ENCODE measurements around the gene SAFB2.

Gene SAFB2

GRCh38 chr19:5595745-5596144, 26.8 kb downstream of the SAFB2 start:
- no peak for DNase-seq (ENCODE audit: insufficient read length, low spot score)
- no peak for TF ChIP-seq CTCF (IDR thresholded peaks at IDR 0.05; ENCODE audit: insufficient read depth, missing control alignments)
- FAIRE-seq: no peak

GRCh38 chr19:5595129-5595528, 27.4 kb downstream of the SAFB2 start:
- no peak for DNase-seq (ENCODE audit: insufficient read length, low spot score)
- TF ChIP-seq CTCF (IDR thresholded peaks at IDR 0.05; ENCODE audit: insufficient read depth, missing control alignments): no peak
- FAIRE-seq: no peak

GRCh38 chr19:5594521-5594950, 28.0 kb downstream of the SAFB2 start:
- no peak for FAIRE-seq
- no peak for DNase-seq (ENCODE audit: insufficient read length, low spot score)

GRCh38 chr19:5593343-5594255, 29.0 kb downstream of the SAFB2 start:
- no peak for FAIRE-seq

More at GRCh38 chr19:5594521-5594950, 28.0 kb downstream of the SAFB2 start:
- no peak for TF ChIP-seq CTCF (IDR thresholded peaks at IDR 0.05; ENCODE audit: insufficient read depth, missing control alignments)

GRCh38 chr19:5592531-5593342, 29.8 kb downstream of the SAFB2 start:
- no peak for TF ChIP-seq CTCF (IDR thresholded peaks at IDR 0.05; ENCODE audit: insufficient read depth, missing control alignments)
- FAIRE-seq (no peak), DNase-seq (ENCODE audit: insufficient read length, low spot score) (no peak)

More at GRCh38 chr19:5593343-5594255, 29.0 kb downstream of the SAFB2 start:
- no peak for TF ChIP-seq CTCF (IDR thresholded peaks at IDR 0.05; ENCODE audit: insufficient read depth, missing control alignments)
- no peak for DNase-seq (ENCODE audit: insufficient read length, low spot score)

- FAIRE-seq (no peak), DNase-seq (ENCODE audit: insufficient read length, low spot score) (no peak)
- no peak for TF ChIP-seq CTCF (IDR thresholded peaks at IDR 0.05; ENCODE audit: insufficient read depth, missing control alignments)
These were observed 31.1 kb downstream of the SAFB2 start for GRCh38 chr19:5591476-5591875.
